NB4 (cell line): ENCODE data around the gene PPP1R3D.
A peak's percentile ranks its signal among the peaks of the same experiment; 100 is the strongest.

Experiments
- DNase-seq: peaks from one replicate; pipeline ENCODE4 v3.0.0; 2010; ENCODE audit warnings: low read depth
- H3K4me3 ChIP-seq: one replicate; pipeline ENCODE4 v1.5.1; 2011; ENCODE audit warnings: mild to moderate bottlenecking, low read depth, low read length, moderate library complexity
- MYC ChIP-seq: IDR thresholded peaks from 2 replicates; pipeline ENCODE4 v1.6.1; 2011; ENCODE audit warnings: low read depth, low read length
- POLR2A ChIP-seq: IDR thresholded peaks from 2 replicates; pipeline ENCODE4 v1.6.1; 2011; ENCODE audit warnings: mild to moderate bottlenecking; ENCODE audit not compliant: insufficient read length; ENCODE audit errors: extremely low read depth
- TF ChIP-seq, protein P1 (sequence below): IDR thresholded peaks from 2 replicates; pipeline ENCODE4 v1.6.1; 2011; ENCODE audit warnings: low read depth, low read length
- TF ChIP-seq, protein P2 (sequence below): IDR thresholded peaks from one replicate; pipeline ENCODE4 v1.5.1; 2012; ENCODE audit warnings: low read depth, low read length

PPP1R3D gene

DNA sequence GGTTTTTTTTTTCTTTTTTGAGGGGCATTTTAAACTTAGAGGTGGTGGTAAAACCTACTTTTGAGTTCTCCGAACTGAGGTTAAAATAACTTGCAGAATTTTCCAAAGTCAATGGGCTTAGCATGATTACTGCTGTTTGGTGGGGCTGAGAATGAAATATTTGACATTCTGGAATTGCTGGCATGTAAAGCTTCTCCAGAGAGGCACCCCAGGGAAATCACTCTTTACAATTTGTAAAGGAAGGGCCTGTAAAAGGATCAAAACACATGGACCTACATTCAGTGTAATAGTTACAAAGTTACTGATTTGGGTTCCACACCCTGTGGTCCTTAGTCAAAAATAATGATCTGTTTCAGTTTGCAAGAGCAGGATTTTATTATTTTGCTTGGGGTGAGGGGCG is 5.6 kb upstream of the PPP1R3D start:
- H3K4me3 ChIP-seq, result no peak overlapping the region
- TF ChIP-seq POLR2A, result no peak
- TF ChIP-seq, protein P1, sequence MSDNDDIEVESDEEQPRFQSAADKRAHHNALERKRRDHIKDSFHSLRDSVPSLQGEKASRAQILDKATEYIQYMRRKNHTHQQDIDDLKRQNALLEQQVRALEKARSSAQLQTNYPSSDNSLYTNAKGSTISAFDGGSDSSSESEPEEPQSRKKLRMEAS, result no peak
- TF ChIP-seq MYC, result no peak
- TF ChIP-seq, protein P2, sequence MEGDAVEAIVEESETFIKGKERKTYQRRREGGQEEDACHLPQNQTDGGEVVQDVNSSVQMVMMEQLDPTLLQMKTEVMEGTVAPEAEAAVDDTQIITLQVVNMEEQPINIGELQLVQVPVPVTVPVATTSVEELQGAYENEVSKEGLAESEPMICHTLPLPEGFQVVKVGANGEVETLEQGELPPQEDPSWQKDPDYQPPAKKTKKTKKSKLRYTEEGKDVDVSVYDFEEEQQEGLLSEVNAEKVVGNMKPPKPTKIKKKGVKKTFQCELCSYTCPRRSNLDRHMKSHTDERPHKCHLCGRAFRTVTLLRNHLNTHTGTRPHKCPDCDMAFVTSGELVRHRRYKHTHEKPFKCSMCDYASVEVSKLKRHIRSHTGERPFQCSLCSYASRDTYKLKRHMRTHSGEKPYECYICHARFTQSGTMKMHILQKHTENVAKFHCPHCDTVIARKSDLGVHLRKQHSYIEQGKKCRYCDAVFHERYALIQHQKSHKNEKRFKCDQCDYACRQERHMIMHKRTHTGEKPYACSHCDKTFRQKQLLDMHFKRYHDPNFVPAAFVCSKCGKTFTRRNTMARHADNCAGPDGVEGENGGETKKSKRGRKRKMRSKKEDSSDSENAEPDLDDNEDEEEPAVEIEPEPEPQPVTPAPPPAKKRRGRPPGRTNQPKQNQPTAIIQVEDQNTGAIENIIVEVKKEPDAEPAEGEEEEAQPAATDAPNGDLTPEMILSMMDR, result no peak
- no peak for DNase-seq

DNA sequence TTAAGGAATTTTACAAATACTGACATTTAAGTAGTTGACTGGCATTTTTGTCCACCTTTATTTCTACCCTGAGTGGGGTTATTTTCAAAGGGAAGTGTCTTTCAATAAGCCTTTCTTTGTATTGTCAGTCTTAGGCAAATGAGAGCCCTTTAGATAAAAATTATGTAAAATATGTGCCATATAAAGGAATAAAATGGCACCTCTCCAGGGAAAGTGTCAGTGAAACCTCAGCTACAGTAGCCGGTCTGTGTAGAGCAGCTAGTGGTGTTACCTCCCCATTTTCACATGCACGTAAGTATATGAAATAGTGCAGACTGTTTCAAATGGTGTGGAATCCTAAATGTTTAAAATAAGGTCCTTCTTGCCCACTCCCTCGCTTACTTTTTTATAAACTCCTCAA is 5.1 kb upstream of the PPP1R3D start:
- H3K4me3 ChIP-seq, result no peak overlapping the region
- DNase-seq, result no peak
- TF ChIP-seq MYC, result no peak
- TF ChIP-seq, protein P2, result no peak
- TF ChIP-seq POLR2A, result no peak
- TF ChIP-seq, protein P1, result no peak

DNA sequence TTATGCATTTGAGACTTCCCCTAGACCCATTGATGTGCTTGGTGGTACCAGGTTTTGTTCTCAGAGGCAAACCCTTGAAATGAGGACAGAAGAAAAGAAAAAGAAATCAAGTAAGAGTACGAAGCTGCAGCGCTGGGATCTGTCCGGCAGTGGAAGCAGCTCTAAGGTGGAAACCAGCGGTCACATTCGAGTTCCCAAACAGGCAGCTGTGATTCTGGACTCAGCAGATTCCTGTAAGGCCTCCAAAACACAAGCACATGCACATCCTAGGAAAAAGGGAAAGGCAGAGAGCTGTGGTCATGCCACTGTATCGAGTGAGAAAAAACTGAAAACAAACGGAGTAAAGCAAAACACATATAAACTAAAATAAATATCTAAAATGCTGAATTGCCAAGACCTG is 4.6 kb upstream of the PPP1R3D start:
- no peak overlapping the region for H3K4me3 ChIP-seq
- no peak for DNase-seq
- TF ChIP-seq POLR2A (no peak), MYC (no peak)
- TF ChIP-seq, protein P2, result no peak
- TF ChIP-seq, protein P1, result no peak

DNA sequence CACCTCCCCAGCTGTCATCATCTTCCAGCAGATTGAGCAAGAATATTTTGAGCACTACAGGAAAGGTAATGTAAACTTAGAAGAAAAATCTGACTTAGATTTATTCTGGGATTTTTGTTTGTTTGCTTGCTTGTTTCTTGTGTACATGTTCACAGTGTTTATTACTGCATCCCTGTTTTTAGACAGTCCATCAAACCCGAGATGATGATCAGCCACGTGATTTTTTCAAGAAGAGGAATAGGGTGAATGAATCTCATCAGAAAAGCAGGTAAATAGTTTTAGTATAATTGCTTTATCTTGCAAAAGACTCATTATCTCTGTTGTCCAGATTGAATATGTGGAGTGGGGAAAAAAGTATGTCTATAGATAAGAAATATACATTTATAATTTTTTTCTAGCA is 2.1 kb upstream of the PPP1R3D start:
- DNase-seq, result no peak
- TF ChIP-seq, protein P1, result no peak
- no peak overlapping the region for H3K4me3 ChIP-seq

DNA sequence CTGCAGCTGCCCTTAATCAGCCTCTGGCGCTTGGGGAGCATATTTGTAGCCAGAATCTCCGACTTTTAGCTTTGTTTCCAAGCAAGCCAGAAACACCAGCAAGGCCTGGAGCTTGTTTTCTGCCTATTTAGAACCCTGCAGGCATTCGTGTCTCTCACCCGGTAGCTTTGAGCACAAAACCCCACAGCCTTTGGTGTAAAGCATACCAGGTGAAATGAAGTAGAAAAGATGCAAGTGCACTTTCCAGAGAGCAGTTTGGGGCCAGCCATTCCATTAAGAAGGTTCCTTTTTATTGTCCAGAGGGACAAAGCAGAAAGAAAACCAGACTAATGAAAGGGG is 820 bp upstream of the PPP1R3D start:
- peak overlapping the region; percentile 85 for H3K4me3 ChIP-seq
- no peak for DNase-seq
- TF ChIP-seq, protein P1, result no peak
- TF ChIP-seq, protein P2, result no peak
- TF ChIP-seq MYC (no peak), POLR2A (no peak)

DNA sequence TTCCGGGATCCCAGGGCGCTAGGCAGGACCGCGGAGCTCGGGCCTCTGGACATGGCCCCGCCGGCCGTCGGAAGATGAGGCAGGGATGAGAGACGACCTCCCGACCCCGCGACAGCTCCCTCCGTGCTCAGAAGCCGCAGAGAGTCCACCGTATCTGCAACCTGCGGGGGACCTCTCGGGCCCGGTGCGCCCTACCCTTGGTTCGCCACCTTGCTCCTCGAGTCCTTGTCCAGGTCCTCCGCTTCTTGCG is 301 bp downstream of the PPP1R3D start:
- TF ChIP-seq, protein P1, result no peak
- TF ChIP-seq MYC (no peak), POLR2A (no peak)
- TF ChIP-seq, protein P2, result no peak
- peak overlapping the region; percentile 81 for H3K4me3 ChIP-seq
- DNase-seq, result peak; percentile 61
